Esophagus muscularis mucosa (tissue), 2 donors: ENCODE data around the gene MYL5.

ENCODE experiments used
- POLR2A ChIP-seq: fragments of 450-650 bp; IDR thresholded peaks from one replicate; pipeline ENCODE4 v1.6.1; 2017; ENCODE audit warnings: antibody characterized with exemption, moderate library complexity, mild to moderate bottlenecking, low read depth
- POLR2AphosphoS5 ChIP-seq, 2 donors: sonication (generic); formaldehyde crosslinking; IDR thresholded peaks; one replicate each; pipeline ENCODE4 v1.6.1; 2017; ENCODE audit warnings: antibody characterized with exemption in 2 of 2

GRCh38 chr4:661881-662761, 12.2 kb upstream of the MYL5 start:
- TF ChIP-seq POLR2A = no peak
- TF ChIP-seq POLR2AphosphoS5 (IDR thresholded peaks at IDR 0.05) = no peak
